Keratinocyte (primary cell): ENCODE results near the gene MSI2. TPM values are rescaled to one million over a fixed set of nuclear protein-coding genes. Genes with fewer than 3 reads are reported as not detected.

ENCODE experiments used
- DNase-seq: peaks from one replicate; pipeline ENCODE4 v3.0.0-alpha.2; 2011; ENCODE audit warnings: low read depth, missing footprints, low spot score
- FAIRE-seq: peaks from 2 replicates; lab custom pipeline; 2011; peaks lifted over from hg19 to GRCh38; lab: Jason Lieb, UNC
- H2AFZ ChIP-seq: 2 replicates; pipeline ENCODE4 v1.6.0; 2012; ENCODE audit warnings: low read length, control low read depth, inconsistent platforms; ENCODE audit not compliant: control insufficient read depth
- H3K27ac ChIP-seq: 2 replicates; pipeline ENCODE4 v1.5.1; 2011; ENCODE audit warnings: low read length; ENCODE audit not compliant: control insufficient read depth, insufficient read depth
- H3K27me3 ChIP-seq: 3 replicates; pipeline ENCODE4 v1.6.0; 2011; ENCODE audit warnings: low read length; ENCODE audit not compliant: control insufficient read depth, insufficient read depth; ENCODE audit errors: extremely low read depth
- H3K36me3 ChIP-seq, 2 experiments: 2 replicates in 1 of 2; 3 replicates in 1 of 2; pipeline ENCODE4 v1.5.1; 2011; ENCODE audit warnings: low read length in 2 of 2, mild to moderate bottlenecking in 1 of 2; ENCODE audit not compliant: control insufficient read depth in 2 of 2, insufficient read depth in 2 of 2; ENCODE audit errors: extremely low read depth in 1 of 2
- H3K4me1 ChIP-seq: 3 replicates; pipeline ENCODE4 v1.5.1; 2011; ENCODE audit warnings: low read length; ENCODE audit not compliant: control insufficient read depth, insufficient read depth; ENCODE audit errors: extremely low read depth
- H3K4me2 ChIP-seq: 3 replicates; pipeline ENCODE4 v1.6.0; 2011; ENCODE audit warnings: low read depth, low read length; ENCODE audit not compliant: control insufficient read depth, insufficient read depth; ENCODE audit errors: extremely low read depth
- H3K4me3 ChIP-seq, 3 experiments: fragments of 200-600 bp in 1 of 3; sonication (generic) in 1 of 3; 2 replicates in 2 of 3; 3 replicates in 1 of 3; pipeline ENCODE4 v1.5.1; 2011 to 2016; ENCODE audit warnings: low read length in 3 of 3, mild to moderate bottlenecking in 3 of 3, control low read depth in 2 of 3, inconsistent platforms in 1 of 3, low read depth in 1 of 3, mixed read lengths in 1 of 3, mixed run types in 1 of 3, moderate library complexity in 1 of 3; ENCODE audit not compliant: control insufficient read depth in 2 of 3, insufficient read depth in 2 of 3; ENCODE audit errors: extremely low read depth in 1 of 3
- H3K79me2 ChIP-seq: 2 replicates; pipeline ENCODE4 v1.6.0; 2012; ENCODE audit warnings: low read length; ENCODE audit not compliant: control insufficient read depth, insufficient read depth
- H3K9ac ChIP-seq: 3 replicates; pipeline ENCODE4 v1.6.0; 2011; ENCODE audit warnings: low read length; ENCODE audit not compliant: control insufficient read depth, insufficient read depth; ENCODE audit errors: extremely low read depth
- H3K9me1 ChIP-seq: 3 replicates; pipeline ENCODE4 v1.6.0; 2011; ENCODE audit warnings: low read length; ENCODE audit not compliant: control insufficient read depth, insufficient read depth; ENCODE audit errors: extremely low read depth
- H3K9me3 ChIP-seq: 2 replicates; pipeline ENCODE4 v1.5.1; 2012; ENCODE audit warnings: low read depth, low read length; ENCODE audit not compliant: control insufficient read depth
- H4K20me1 ChIP-seq: 3 replicates; pipeline ENCODE4 v1.6.0; 2011; ENCODE audit warnings: low read length; ENCODE audit not compliant: control insufficient read depth, insufficient read depth; ENCODE audit errors: extremely low read depth
- EZH2 ChIP-seq: IDR thresholded peaks from one replicate; pipeline ENCODE4 v1.6.1; 2012; ENCODE audit warnings: inconsistent platforms, mild to moderate bottlenecking, low read length, moderate library complexity
- dilution Hi-C: fragments of 300-500 bp; cut with MboI; formaldehyde crosslinking; loops from one replicate; pipeline ENCODE4 v1.7.0; 2020; ENCODE audit warnings: low sequenced_read_pairs; ENCODE audit not compliant: extremely low pct_ligation_motif_present
- polyA plus RNA-seq, 5 experiments: library from polyadenylated mRNA; depleted of rRNA in 3 of 5; stranded (reverse) in 3 of 5; stranded (forward) in 1 of 5; unstranded in 1 of 5; fragments of >200 nt; gene quantifications; 1 replicate in 1 of 5; 2 replicates in 3 of 5; 3 replicates in 1 of 5; pipeline versions ENCODE4 v1.2.1 to v1.2.3, GENCODE V29; 2011 to 2012; ENCODE audit warnings: missing spikeins in 2 of 5, low read depth in 1 of 5, low replicate concordance in 1 of 5
- TF ChIP-seq, protein P1 (sequence below), 3 experiments: IDR thresholded peaks in 1 of 3; conservative IDR thresholded peaks in 1 of 3; optimal IDR thresholded peaks in 1 of 3; 2 replicates in 2 of 3; 3 replicates in 1 of 3; pipeline versions ENCODE3 to v1.5.1; 2011; ENCODE audit warnings: low read length in 3 of 3, mild to moderate bottlenecking in 3 of 3, moderate library complexity in 2 of 3, control low read depth in 1 of 3, inconsistent platforms in 1 of 3; ENCODE audit not compliant: insufficient read depth in 2 of 3; ENCODE audit errors: extremely low read depth in 1 of 3

Gene MSI2
- polyA plus RNA-seq, 1 donor (not counting 4 experiments of a cell fraction or from before 2014, with no cell fraction given): 22.3 TPM

DNA sequence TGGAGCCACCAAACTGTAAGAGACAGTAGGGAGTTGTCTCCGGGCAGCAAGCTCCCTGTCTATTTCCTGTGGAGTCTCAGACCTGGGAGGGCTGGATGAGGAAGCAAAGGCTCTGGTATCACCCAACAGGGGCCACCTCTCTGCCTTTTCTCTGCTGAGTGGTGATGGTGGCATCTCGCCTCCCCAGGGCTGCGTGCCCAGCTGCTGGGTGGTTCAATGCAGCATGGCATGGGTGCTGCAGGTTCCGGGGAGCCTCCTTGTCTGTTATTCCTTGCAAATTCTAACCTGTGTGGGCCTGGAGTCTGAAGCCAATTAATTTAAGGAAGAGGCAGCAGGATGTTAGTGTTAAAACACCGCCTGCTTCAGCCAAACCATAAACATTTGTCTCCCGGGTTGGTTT lies 410.6 kb downstream of the MSI2 start:
- Histone ChIP-seq H3K9me1 (no peaks in the 10 kb centered on the region), H3K9me3 (no peaks in the 10 kb centered on the region), H3K36me3 (peaks cover 0 to 2% of the 10 kb centered on the region in 2 experiments), H3K9ac (no peak overlapping the region), H3K27me3 (no peaks in the 10 kb centered on the region), H2AFZ (no peak overlapping the region), H3K4me1 (peaks cover 15% of the 10 kb centered on the region), H3K4me3 (no peak overlapping the region), H3K27ac (no peak overlapping the region), H4K20me1 (no peaks in the 10 kb centered on the region), H3K79me2 (no peaks in the 10 kb centered on the region), H3K4me2 (no peak overlapping the region)
- dilution Hi-C loops: no loop called here
- FAIRE-seq (no peak), DNase-seq (no peak)
- TF ChIP-seq, protein P1, sequence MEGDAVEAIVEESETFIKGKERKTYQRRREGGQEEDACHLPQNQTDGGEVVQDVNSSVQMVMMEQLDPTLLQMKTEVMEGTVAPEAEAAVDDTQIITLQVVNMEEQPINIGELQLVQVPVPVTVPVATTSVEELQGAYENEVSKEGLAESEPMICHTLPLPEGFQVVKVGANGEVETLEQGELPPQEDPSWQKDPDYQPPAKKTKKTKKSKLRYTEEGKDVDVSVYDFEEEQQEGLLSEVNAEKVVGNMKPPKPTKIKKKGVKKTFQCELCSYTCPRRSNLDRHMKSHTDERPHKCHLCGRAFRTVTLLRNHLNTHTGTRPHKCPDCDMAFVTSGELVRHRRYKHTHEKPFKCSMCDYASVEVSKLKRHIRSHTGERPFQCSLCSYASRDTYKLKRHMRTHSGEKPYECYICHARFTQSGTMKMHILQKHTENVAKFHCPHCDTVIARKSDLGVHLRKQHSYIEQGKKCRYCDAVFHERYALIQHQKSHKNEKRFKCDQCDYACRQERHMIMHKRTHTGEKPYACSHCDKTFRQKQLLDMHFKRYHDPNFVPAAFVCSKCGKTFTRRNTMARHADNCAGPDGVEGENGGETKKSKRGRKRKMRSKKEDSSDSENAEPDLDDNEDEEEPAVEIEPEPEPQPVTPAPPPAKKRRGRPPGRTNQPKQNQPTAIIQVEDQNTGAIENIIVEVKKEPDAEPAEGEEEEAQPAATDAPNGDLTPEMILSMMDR (optimal IDR thresholded peaks at IDR 0.05 in 1 of 3, IDR thresholded peaks at IDR 0.05 in 1 of 3, conservative IDR thresholded peaks at IDR 0.05 in 1 of 3; ENCODE audit: extremely low read depth in 1 of 3, insufficient read depth in 2 of 3, low read length in 3 of 3): no peak
- TF ChIP-seq EZH2: no peak

DNA sequence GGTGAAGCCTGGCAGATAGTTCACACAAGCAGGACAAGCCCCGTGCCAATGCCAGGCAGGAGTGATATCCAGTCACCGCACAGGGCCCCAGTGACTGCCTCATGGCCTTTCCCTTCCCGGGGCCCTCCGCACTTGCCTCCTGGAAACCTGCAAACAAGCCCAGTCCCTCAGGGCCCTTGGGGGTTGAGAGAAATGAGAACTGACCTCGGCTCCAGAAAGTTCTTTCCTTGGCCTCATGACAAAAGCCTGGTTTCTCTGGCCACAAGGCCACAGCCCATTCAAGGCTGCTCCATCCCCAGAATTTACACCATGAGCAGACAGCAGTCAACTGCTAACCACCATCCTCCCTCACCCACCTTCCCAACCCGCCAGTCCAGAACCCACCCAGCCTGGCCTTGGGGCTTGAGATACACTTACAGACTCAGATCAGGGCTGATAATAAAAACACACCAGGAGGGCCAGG lies 411.2 kb downstream of the MSI2 start:
- DNase-seq (no peak), FAIRE-seq (no peak)
- Histone ChIP-seq H3K79me2 (no peaks in the 10 kb centered on the region), H3K4me3 (no peak overlapping the region), H3K36me3 (peaks cover 0 to 2% of the 10 kb centered on the region in 2 experiments), H4K20me1 (no peaks in the 10 kb centered on the region), H2AFZ (no peak overlapping the region), H3K27me3 (no peaks in the 10 kb centered on the region), H3K27ac (no peak overlapping the region), H3K9me1 (no peaks in the 10 kb centered on the region), H3K9me3 (no peaks in the 10 kb centered on the region), H3K4me1 (peaks cover 18% of the 10 kb centered on the region), H3K4me2 (no peak overlapping the region), H3K9ac (no peak overlapping the region)
- dilution Hi-C loops: no loop called here
- TF ChIP-seq EZH2: no peak
- TF ChIP-seq, protein P1 (optimal IDR thresholded peaks at IDR 0.05 in 1 of 3, IDR thresholded peaks at IDR 0.05 in 1 of 3, conservative IDR thresholded peaks at IDR 0.05 in 1 of 3; ENCODE audit: extremely low read depth in 1 of 3, insufficient read depth in 2 of 3, low read length in 3 of 3): no peak
